T-helper 1 cell (primary cell): Measurements from ENCODE around the gene UBTD2.
"Not testable (repeated sequence)": the region's sequence is repeated elsewhere in the genome, so short reads cannot be mapped to it uniquely, and the experiment has no call there.

Experiments used
- DNase-seq, 5 donors: peaks; one replicate each; pipeline ENCODE4 v3.0.0-alpha.2; 2012 to 2020
- total RNA-seq, 4 donors: gene quantifications; one replicate each; lab custom pipeline; 2026; lab: John Stamatoyannopoulos, UW

Gene UBTD2
- total RNA-seq = 3.4 to 7.9 (median 5.2) reads per million in 4 donors

DNA sequence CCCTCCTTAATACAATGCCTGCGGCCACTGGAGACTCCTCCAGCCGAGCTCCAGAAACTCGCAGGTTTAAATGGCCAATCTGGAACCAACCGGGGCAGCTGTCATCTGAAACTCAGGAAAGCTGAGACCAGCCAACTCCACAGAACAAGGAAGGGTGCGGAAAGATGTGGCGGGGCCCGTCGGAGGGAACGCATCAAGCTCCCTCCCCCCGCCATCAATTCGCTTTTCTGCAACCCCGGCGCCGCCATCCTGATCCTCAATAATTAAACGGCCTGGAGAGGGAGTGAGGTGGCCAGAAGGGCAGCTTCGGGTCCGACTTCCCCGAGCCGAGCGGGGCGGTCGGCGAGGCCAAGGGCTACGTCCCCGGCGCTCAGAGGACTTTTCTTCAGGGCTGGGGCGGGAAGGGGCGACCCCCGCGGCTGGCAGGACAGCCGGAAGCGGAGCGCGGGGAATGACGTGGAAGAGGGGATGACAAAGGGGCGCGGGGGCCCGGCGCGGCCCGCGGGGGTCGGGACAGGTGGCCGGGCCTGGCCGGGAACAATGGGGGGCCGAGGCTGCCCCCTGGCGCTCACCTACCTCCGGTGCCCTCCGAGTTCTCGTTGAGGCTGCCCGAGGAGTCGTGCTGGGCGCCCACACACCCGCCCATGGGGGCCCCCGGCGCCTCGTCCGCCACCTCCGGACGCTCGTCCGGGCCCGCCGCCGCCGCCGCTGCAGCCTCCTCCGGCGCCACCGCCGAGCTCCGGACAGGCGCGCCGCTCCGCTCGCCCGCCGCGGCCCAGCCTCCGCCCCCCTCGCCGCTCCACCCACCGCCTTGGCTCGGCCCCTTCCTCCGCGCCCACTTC is at the start of gene UBTD2:
UBTD2 (minus strand) TSS at position 745 of the 842 bp plus-strand sequence; CDS start at position 646, 99 bp downstream.
- peak; percentile 49 to 72 (median 60) for DNase-seq

DNA sequence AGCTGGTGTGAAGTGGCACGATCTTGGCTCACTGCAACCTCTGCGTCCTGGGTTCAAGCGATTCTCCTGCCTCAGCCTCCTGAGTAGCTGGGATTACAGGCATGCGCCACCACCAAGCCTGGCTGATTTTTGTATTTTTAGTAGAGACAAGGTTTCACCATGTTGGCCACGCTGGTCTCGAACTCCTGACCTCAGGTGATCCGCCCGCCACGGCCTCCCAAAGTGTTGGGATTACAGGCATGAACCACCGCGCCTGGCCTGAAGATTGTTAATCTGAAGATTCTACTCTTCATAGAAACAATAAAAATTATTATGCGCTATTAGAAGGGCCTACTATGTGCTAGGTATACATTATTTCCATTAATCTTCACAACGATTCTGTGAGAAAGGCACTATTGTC is 43.3 kb upstream of the UBTD2 start:
- not testable (repeated sequence) for DNase-seq

DNA sequence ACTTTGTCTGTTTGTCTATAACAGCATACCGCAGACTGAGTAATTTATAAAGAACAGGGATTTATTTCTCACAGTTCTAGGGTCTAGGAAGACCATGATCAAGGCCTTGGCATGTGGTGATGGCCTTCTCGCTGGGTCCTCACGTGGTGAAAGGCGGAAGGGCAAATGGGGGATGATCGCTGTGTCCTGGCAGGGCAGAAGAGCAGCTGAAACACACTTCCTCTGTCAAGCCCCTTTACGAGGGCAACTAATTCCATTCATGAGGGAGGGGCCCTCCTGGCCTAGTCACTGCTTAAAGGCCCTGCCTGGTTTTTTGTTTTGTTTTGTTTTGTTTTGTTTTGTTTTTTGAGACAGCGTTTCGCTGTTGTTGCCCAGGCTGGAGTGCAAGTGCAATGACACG is 41.9 kb upstream of the UBTD2 start:
- no peak for DNase-seq

DNA sequence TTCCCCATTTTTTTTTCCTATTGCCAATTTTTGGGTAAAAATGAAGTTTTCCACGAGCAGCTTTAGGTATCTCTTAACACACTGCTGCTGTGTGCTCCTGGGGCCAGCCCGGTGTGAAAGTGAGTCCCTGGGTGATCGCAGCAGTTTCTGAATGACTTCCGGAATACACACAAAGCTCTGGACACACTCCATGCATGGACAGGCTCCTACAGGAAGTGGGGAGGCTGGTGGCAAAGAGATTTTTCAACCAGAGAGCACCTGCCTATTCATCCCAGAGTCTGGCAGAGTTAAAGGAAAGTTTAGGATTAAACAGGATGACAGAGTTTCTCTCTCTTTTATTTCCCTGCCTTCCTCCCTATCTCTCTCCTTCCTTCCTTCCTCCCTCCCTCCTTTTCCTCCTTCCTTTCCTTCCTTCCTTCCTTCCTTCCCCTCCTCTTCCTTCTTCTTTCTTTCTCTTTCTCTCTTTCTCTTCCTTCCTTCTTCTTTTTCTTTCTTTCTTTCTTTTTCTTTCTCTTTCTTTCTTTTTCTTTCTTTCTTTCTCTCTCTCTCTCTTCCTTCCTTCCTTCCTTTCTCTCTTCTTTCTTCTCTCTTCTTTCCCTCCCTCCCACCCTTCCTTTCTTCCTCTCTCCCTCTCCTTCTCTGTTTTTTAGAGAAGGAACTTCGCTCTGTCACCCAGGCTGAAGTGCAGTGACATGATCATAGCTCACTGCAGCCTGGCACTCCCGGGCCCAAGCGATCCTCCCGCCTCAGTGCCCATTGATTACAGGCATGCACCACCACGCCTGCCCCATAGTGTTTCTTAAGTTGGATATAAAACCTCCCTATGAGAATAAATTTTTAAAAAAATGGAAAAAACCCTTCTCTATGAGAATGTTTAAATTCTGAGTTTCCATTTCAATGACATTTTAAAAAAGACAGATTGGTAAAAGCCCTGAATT is 38.7 kb upstream of the UBTD2 start:
- DNase-seq = no peak

GRCh38 chr5:172321593-172321992 is 38.0 kb upstream of the UBTD2 start:
- no peak for DNase-seq

DNA sequence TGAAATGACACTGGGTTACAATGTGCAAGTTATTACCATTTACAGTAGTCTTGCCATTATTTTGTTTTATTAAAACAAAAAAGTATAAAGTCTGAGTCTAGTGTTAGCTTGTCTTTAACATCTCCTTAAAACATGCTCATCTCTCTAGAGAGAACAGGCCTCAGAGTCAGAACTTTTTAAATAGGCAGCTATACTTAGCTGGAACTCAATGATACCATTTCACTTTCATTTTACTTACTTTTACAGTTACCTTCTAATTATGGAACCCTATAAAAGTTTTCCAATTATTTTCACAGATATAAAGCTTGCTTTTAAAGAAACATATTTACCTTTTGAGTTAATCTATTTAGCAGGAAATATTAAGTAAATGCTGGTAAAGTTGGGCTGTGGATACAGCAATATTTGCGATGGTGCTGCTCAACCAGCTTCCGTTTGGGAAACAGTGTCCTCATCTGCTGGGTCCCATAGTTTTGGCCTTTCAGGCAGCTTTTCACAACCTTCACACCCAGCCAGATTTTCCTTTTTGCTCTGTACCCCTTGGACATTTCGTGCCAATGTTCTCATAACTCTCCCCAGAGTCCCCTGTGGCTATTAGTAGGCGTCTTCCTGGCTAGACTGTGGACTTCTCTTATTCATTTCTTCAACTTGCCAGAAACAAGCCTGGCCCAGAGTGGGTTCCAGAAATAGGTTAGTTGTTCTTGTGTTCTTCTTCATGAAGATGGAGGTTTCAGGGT is 36.3 kb upstream of the UBTD2 start:
- DNase-seq = no peak

- no peak for DNase-seq
Observed at GRCh38 chr5:172315587-172316493, 32.3 kb upstream of the UBTD2 start.

- no peak for DNase-seq
Observed at GRCh38 chr5:172313915-172314314, 30.4 kb upstream of the UBTD2 start.

- no peak for DNase-seq
Observed at GRCh38 chr5:172312286-172312685, 28.7 kb upstream of the UBTD2 start.

- DNase-seq = no peak
Observed at GRCh38 chr5:172311605-172312004, 28.0 kb upstream of the UBTD2 start.

GRCh38 chr5:172311026-172311425 is 27.5 kb upstream of the UBTD2 start:
- DNase-seq = no peak

DNA sequence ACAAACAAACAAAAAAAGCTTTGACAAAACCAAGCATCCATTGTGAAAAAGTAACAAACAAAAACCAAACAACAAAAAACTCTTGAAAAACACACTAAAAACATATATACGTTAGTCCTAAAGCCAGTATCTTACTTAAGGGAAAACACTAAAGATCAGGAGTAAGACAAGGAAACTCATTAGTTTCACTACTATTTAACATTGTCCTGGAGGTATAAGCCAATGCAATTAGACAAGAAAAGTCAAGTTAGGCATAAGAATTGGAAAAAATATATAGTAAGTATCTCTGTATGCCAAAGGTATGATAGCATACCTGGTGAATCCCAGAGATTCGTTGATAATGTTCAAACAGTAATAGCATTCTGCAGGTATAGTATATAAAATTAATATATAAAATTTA is 21.8 kb upstream of the UBTD2 start:
- DNase-seq = no peak

DNA sequence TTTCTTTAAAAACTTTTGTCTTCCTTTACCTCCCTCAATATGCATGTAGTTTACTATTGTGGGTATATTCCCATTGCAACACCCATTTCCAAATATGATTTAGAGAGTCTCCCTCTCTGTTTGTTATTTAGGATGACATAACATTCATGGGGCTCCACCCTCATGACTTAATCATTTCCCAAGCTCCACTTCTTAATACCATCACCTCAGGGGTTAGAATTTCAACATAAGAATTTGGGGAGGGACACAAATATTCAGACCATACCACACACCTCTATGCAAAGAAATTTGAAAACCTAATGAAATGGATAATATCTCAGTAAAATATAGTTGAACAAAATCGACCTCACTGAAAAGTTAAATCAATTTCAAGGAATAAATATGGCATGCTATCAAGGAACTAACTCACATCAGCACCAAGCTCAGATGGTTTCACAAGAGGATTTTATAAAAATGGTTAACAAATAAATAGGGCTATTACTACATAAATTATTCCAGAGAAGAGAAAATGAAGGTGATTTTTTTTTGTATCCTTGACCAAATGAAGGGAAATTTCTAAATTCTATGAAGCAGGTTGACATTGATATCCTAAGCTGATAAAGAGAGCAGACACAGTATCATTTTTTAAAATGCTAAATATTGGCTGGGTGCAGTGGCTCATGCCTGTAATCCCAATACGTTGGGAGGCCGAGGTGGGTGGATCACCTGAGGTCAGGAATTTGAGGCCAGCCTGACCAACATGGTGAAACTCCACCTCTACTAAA is 20.2 kb upstream of the UBTD2 start:
- DNase-seq = no peak

- DNase-seq = no peak
Observed at GRCh38 chr5:172303162-172303561, 19.6 kb upstream of the UBTD2 start.

- no peak for DNase-seq
Observed at GRCh38 chr5:172302047-172302710, 18.6 kb upstream of the UBTD2 start.

GRCh38 chr5:172299916-172300439 is 16.4 kb upstream of the UBTD2 start:
- DNase-seq = no peak

GRCh38 chr5:172294831-172295230 is 11.3 kb upstream of the UBTD2 start:
- no peak for DNase-seq

GRCh38 chr5:172293745-172294342 is 10.3 kb upstream of the UBTD2 start:
- DNase-seq = no peak

DNA sequence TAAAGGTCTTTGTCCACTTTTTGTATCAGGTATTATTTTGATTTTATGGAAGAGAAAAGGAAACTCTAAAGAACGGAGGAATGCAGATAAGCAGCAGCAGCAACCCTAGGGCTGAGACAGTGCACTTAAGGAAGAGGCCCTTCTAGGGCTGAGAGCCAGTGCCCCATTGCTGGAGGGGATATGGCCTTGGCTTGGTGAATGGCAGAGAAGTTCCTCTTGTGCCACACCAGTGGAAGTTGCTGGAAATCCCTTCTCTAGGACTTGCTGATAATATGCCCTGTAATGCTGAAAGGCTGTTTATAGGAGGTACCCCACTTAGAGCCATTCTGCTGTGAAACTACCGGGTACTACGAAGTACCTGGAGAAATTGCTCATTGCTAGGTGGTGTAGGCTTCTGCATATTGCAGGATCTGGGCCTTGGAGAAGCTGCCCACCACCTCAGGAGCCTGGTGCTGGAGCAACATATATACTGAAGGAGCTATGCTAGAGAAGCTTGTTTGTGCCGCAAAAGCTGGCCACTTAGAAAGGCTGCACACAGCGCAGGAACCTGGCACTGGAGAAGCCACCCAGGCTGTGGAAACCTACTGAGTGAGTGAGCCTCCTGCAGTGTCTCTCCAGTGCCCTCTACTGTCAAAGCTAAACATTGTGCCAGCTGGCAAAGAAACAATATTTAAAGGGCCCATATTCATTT is 9.6 kb upstream of the UBTD2 start:
- peak; percentile 10 to 70 (median 41) for DNase-seq
